Left forelimb (tissue), 1 donor: ENCODE results near the gene CHST2.

Experiments
- DNase-seq: peaks from one replicate; pipeline ENCODE4 v3.0.0-alpha.2; 2018; ENCODE audit warnings: low spot score

The CHST2 gene

DNA sequence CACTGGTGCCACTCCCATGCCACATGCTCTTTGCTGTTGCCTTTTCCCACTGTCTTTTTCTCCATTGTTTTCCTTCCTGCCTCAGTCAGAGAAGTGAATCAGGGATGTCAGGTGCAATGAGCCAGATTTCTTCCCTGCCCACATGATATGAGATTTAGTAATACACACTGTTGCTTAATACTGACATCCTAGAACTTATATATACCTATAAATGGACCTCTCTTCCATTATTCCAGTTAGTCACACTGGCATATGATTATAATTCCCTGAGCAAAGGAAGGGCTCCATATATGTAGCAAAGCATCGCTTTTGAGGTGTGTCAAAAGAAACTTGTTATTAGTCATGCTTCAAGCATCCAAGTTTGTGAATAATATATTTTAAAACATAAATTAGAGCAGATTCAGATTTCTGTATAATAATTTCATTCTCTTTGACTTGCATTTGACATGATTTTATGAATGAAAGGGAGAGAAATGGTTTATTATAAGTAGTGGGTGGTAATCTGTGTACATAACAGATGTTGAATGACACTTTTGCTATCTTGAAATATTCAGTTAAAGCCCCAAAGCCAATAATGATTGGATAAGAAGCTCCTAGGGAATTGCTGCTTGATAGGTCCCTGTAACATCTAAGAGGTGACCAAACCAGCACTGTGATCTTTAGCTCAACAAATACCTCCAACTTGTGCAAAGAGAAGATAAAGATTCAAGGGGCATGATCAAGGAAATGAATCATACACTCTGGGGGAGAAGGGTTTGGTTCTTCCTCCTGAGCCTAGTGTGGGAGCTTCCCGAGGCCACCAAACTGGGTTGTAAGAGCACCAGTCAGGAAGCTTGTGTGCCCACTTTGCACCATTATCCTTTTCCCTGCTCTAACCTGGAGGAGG, 48.6 kb downstream of the CHST2 start:
- DNase-seq, result no peak

DNA sequence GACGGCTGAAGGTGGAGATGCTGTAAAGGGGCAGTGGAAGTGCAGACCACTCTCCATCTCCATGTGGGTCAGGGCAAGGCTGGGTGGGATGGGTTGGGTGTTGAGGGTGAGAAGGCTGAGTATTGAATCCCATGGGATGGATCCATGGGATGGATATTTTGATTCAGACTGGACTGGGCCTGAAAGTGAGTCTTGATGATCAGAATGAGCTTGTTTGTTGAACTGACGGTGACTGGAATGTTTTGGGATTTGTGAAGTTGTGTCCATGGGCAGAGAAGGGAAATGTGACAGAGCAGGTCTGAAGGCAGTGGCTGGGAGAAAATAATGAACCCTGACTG, 49.3 kb downstream of the CHST2 start:
- no peak for DNase-seq

DNA sequence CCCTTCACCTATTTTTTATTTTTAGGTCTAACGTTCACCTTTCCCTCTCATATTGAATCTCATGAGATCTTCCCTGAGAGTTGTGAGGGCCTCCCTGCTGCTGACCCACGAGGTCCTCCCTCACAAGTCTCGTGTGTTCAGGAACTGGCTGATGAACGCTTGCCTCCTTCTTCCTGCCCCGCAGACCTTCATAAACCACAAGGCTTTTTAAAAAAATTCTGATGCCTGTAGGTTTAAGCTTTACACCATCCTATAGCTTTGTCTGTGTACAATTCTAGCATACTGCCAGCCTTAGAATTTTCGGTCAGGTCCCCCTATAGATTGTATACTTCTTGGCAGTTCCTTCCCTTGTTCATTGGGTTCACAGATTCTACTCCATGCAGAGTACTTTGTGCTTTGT, 50.5 kb downstream of the CHST2 start:
- DNase-seq, result no peak

DNA sequence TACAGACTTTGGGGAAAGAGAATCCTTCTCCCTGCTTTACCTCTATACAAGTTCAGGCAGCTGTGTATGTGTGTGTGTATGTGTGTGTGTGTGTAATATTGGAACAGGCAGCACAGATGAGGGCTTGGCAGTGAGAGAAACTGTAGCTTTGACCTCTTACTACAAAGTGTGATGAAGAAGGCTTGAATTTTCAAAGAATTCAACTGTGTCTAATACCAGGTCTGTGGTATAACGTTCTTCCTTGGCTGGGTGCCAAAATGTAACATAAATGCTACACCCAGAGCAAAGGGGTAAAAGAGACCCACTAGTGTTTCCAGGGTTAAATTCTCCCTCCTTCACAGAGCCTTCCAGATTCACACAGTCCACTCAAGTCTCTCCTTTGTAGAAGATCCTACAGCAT, 51.1 kb downstream of the CHST2 start:
- DNase-seq, result no peak

DNA sequence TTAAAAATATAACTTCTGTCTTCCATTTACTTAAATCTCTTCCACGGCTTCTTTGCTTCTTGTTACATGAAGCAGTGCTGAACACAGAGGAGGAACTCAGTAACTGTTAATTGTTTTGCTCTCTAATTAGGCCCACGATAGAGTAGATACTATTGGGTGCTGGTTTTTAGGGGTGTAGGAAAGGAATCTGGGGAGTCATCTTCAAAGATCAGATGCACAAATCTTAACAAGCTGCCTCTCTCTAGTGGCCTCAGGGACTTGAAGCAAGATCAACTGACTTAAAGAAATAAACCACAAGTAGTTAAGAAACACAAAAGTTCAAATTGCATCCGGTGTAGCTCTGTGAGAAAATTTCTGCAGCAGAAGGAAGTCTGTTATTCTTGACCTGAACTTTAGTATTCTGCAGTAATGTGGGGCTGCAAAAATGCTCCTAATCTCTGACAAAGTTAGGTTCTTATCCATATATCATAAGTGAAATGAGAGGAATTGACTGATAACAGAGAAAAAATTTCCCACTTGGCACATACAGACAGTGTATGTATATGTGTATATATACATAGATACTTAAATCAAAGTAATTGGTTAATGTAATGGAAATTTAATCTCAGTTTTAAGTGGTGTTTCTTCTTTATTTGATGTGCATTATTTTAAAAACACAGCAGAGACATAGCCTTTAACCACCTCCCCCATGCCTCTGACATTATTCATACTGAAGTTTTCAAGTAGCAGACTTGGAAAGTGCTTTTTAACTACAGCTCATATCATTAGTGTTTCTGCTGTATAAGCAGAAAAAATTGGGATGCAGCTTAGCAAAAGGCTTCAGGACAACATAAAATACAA, 51.8 kb downstream of the CHST2 start:
- no peak for DNase-seq

DNA sequence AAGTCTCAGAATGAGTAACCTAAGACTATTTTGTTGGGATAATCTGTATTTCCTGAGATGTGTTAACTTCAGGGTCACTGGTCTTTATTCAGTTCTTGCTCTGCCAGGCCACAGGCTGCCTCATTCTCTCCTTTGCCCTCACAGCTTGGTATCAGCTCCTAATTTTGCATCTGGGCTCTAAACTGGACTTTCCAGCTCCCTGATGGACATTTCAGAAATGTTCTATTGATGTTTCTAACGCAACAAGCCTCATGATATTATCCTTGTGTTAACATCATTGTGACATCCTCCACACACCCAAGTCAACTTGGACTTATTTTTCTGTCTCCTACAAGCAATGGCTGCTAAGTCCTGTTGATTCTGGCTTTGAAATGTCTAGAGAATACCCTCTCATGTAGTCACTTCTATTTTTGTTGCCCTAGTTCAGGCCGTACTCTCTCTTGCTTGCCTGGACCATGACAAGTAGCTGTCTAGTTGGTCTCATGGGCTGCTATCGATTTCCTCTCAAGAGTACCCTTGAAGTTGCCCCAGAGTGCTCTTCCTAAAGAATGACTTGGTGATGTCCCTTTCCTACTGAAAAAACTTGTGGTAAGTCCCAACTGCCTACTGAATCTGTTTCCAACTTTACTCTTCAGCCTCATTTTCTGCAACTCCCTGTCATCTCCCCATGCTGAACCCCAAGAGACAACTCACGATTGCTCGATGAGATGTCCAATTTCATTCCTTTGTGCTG, 52.7 kb downstream of the CHST2 start:
- DNase-seq, result no peak

DNA sequence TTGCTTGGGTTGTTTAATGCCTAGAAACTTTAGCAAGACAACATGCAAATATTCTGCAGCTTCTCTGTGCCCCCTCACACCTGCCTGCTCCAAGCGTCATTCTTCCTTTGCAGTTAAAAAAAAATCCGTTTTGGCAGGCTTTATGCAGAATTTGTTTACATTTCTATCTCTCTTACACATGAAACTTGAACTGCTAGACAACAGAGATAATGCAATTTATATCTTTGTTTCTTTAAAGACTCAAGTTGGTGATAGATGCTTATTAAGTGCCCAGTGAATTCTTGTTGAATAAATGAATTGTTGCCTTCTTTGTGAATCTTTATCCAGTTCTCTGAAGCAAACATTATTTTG, 53.2 kb downstream of the CHST2 start:
- no peak for DNase-seq

DNA sequence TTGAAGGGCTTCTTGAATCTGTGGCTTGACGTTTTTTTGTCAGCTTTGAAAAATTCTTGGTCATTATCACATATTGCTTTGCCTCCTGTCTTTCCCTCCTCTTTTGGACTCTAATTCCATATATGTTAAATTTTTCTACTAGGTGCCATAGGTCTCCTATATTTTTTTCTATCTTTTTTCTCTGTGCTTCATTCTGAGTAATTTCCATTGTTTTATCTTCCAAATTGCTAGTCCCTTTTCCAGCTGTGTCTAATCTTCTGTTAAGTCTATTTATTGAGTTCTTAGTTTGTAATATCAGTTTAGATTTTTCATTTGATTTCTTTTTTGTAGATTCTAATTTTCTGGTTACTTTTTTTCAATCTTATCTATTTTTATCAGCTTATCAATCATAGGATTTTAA, 53.7 kb downstream of the CHST2 start:
- no peak for DNase-seq
